Measurements from ENCODE around the gene UBN2. TPM values are rescaled to one million over a fixed set of nuclear protein-coding genes. Genes with fewer than 3 reads are reported as not detected.
"Not testable (repeated sequence)": the region's sequence is repeated elsewhere in the genome, so short reads cannot be mapped to it uniquely, and the experiment has no call there.

Gene UBN2
- total RNA-seq, 1 experiment from 2014 or later: 0.86 TPM

- DNase-seq: no peak
- no peaks in the 10 kb centered on the region for H3K9me3 ChIP-seq
- H3K27me3 ChIP-seq: no peaks in the 10 kb centered on the region
- no peaks in the 10 kb centered on the region for H3K36me3 ChIP-seq
- no peak overlapping the region for H3K4me3 ChIP-seq
These were observed 98.1 kb downstream of the UBN2 start for GRCh38 chr7:139329119-139329518.

DNA sequence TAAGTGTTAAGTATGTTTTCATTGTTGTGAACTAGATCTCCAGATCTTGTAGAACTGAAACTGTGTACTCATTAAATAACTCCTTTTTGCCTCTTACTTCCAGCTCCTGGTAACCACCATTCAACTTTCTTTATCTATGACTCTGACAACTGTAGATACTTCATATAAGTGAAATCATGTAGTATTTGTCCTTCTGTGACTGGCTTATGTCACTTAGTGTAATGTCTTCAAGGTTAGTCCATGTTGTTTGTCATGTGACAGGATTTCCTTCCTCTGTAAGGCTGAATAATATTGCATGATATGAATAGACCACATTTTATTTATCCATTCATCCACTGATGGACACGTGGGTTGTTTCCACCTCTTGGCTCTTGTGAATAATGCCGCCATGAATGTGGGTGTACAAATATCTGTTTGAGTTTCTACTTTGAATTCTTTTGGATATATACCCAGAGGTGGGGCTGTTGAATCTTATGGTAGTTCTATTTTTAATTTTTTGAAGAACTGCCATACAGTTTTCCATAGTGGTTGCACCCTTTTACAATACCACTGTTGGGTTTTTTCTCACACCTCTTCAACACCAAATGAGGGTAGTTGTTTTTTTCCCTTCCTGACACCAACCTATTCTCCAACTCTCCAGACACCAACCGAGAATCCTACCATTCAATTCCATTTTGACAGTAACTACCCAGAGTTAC is 99.4 kb downstream of the UBN2 start:
- no peaks in the 10 kb centered on the region for H3K36me3 ChIP-seq
- H3K4me3 ChIP-seq: no peak overlapping the region
- no peaks in the 10 kb centered on the region for H3K9me3 ChIP-seq
- no peak for DNase-seq
- H3K27me3 ChIP-seq: no peaks in the 10 kb centered on the region

DNA sequence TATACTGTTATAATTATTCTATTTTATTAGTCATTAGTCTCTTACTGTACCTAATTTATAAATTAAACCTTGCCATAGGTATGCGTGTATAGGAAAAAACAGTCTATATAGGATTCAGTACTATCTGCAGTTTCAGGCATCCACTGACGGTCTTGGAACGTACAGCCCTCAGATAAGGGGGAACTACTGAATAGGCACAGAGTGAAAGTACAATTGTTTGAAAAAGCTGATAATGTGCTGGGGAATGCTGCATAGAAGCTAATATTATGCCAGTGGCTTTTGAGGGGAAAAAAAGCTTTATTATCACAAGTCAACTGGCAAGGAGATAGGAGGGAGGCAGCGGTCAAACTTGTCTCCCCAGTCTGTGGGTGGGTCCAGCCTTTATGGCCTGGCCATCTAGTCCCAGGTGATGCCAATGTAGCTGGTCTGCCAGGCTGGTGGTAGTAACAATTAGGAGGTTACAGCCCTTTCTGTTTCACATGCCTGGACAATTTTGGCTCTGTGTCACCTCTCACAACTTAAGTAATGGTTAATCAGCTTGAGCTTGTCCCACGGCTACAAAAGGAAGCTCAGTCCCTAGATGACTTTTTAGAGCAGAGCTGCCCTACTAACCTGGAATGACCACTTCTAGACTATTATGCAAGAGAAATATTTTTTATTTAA is 101.8 kb downstream of the UBN2 start:
- Histone ChIP-seq H3K27me3 (no peaks in the 10 kb centered on the region), H3K36me3 (no peaks in the 10 kb centered on the region), H3K4me3 (no peak overlapping the region), H3K9me3 (no peaks in the 10 kb centered on the region)
- no peak for DNase-seq

DNA sequence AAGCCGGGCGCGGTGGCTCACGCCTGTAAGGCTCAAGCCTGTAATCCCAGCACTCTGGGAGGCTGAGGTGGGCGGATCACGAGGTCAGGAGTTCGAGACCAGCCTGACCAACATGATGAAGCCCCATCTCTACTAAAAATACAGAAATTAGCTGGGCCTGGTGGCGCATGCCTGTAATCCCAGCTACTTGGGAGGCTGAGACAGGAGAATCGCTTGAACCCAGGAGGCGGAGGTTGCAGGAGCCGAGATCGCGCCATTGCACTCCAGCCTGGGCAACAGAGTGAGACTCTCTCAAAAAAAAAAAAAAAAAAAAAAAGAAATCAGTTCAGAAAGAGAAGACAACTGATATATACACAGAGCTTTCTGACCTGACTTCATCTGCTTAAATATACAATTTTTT is 102.4 kb downstream of the UBN2 start:
- H3K27me3 ChIP-seq, H3K4me3 ChIP-seq, H3K9me3 ChIP-seq, H3K36me3 ChIP-seq, DNase-seq: not testable (repeated sequence)

- DNase-seq: no peak
- no peak overlapping the region for H3K4me3 ChIP-seq
- no peaks in the 10 kb centered on the region for H3K9me3 ChIP-seq
- no peaks in the 10 kb centered on the region for H3K36me3 ChIP-seq
- H3K27me3 ChIP-seq: no peaks in the 10 kb centered on the region
These were observed 103.5 kb downstream of the UBN2 start for GRCh38 chr7:139334399-139335150.

GRCh38 chr7:139339025-139339424 is 108.0 kb downstream of the UBN2 start:
- Histone ChIP-seq H3K27me3 (no peaks in the 10 kb centered on the region), H3K4me3 (no peak overlapping the region), H3K9me3 (no peaks in the 10 kb centered on the region), H3K36me3 (no peaks in the 10 kb centered on the region)
- no peak for DNase-seq

GRCh38 chr7:139339698-139340036 is 108.6 kb downstream of the UBN2 start:
- Histone ChIP-seq H3K36me3 (no peaks in the 10 kb centered on the region), H3K4me3 (peak overlapping the region; percentile 78), H3K27me3 (no peaks in the 10 kb centered on the region), H3K9me3 (no peaks in the 10 kb centered on the region)
- DNase-seq: no peak

- Histone ChIP-seq H3K9me3 (no peaks in the 10 kb centered on the region), H3K4me3 (peak overlapping the region; percentile 78), H3K27me3 (no peaks in the 10 kb centered on the region), H3K36me3 (no peaks in the 10 kb centered on the region)
- DNase-seq: peak; percentile 95
These were observed 109.2 kb downstream of the UBN2 start for GRCh38 chr7:139340037-139340807.

- peak overlapping the region; percentile 78 for H3K4me3 ChIP-seq
- DNase-seq: no peak
- no peaks in the 10 kb centered on the region for H3K9me3 ChIP-seq
- no peaks in the 10 kb centered on the region for H3K36me3 ChIP-seq
- no peaks in the 10 kb centered on the region for H3K27me3 ChIP-seq
These were observed 109.7 kb downstream of the UBN2 start for GRCh38 chr7:139340808-139341057.

DNA sequence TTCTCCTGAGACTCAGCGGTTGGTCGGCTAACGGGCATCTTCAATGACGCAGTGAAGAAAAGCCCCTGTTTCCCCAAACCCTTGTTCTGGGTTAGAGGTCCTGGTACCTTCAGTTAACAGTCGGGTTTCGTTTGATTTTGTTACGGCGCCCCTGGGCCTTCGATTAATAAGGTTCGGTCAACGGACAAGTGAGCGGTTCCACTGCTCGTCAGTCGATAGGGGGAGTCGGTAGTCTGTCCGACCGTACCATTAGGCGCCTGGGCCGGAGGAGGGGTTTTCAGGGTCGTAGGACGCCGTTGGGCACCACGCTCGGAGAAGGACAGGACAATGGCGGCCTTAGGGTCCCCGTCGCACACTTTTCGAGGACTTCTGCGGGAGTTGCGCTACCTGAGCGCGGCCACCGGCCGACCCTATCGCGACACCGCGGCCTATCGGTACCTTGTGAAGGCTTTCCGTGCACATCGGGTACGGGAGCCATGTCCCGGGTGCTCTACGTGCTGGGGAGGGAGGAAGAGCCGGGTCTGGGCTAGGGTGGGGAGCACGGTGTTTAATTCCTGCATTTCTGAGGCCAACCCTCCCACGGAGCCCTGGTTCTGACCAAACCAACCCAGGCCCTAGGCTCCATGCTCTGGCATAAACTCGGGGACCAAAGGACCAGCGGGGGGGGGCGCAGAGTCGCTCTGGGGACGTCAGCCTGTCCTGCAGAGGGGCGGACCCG is 110.2 kb downstream of the UBN2 start, which contains the start of gene FMC1:
FMC1 (plus strand) TSS at position 280 of the 718 bp plus-strand sequence; CDS start at position 328, 48 bp downstream.
- Histone ChIP-seq H3K27me3 (no peaks in the 10 kb centered on the region), H3K36me3 (no peaks in the 10 kb centered on the region), H3K4me3 (peak within 1 kb of the TSS; percentile 78), H3K9me3 (no peaks in the 10 kb centered on the region)
- DNase-seq: peak; percentile 90

DNA sequence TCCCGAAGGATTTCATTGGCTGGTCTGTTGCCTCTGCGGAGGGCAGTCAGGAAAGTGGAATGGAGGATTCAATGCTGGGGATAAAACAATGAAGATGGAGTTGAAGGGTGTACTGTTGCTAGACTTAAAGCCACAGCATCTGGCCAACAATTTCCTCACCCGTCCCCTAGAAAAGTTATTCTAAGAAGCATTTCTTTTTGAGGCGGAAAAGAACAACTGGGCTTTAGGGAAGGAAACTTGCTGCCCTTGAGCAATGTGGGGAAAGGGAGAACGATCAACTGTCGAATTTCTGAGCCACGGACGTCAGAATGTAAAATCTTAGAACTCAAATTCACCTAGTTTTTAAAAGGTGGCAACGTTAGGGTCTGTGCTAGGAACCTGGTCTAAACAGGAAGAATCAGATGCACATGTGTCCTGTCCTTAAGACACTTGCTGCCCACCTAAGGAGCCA is 110.8 kb downstream of the UBN2 start:
- no peaks in the 10 kb centered on the region; the same call in 1 of the 2 replicates for H3K36me3 ChIP-seq
- DNase-seq: no peak
- H3K27me3 ChIP-seq: no peaks in the 10 kb centered on the region
- H3K4me3 ChIP-seq: peak overlapping the region; percentile 78
- no peaks in the 10 kb centered on the region for H3K9me3 ChIP-seq

DNA sequence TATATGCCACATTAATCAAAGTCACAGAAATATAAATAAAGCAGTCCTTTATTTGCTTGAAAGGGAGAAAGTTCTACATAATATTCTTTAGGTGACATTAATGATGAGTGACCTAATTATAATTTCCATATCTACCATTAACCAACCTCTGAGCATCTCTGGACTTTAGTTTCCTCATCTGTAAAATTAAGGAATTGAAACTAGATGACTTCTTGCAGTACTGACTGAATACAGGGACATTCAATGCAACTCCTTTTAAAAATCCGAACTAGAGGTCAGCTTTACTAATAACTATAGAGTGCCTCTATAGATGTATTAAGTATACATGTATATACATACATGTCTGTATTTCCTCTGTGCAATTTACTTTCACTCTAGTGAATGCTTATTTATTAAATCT is 114.0 kb downstream of the UBN2 start:
- Histone ChIP-seq H3K27me3 (no peaks in the 10 kb centered on the region), H3K4me3 (no peak overlapping the region), H3K9me3 (no peaks in the 10 kb centered on the region), H3K36me3 (no peaks in the 10 kb centered on the region; the same call in 1 of the 2 replicates)
- no peak for DNase-seq

GRCh38 chr7:139351027-139351426 is 120.0 kb downstream of the UBN2 start:
- H3K9me3 ChIP-seq: no peaks in the 10 kb centered on the region
- no peak for DNase-seq
- no peaks in the 10 kb centered on the region for H3K27me3 ChIP-seq
- no peak overlapping the region for H3K4me3 ChIP-seq
- no peaks in the 10 kb centered on the region; the same call in 1 of the 2 replicates for H3K36me3 ChIP-seq

GRCh38 chr7:139354729-139355128 is 123.7 kb downstream of the UBN2 start:
- Histone ChIP-seq H3K27me3 (no peaks in the 10 kb centered on the region), H3K9me3 (no peaks in the 10 kb centered on the region), H3K36me3 (0 out of 2 replicates have a peak, but pooled peaks cover 2% of the 10 kb centered on the region), H3K4me3 (no peak overlapping the region)
- DNase-seq: no peak

DNA sequence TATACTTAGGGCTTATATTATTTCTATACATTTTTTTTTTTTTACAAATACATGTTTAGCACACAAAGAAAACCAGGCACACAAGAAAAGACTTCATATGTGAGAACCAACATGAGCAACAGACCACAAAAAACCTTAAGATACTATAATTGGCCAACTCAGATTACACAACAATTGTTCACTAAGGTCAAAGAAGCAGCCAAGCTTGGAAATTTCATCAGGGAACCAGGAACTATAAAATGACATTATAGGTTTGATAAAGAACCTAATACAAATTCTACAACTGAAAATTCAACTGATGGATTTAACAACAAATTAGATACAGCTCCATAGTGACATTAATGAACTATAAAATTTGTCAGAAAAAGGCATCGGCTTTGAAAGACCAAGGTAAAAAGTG is 124.3 kb downstream of the UBN2 start:
- 0 out of 2 replicates have a peak, but pooled peaks cover 2% of the 10 kb centered on the region for H3K36me3 ChIP-seq
- no peaks in the 10 kb centered on the region for H3K9me3 ChIP-seq
- no peak for DNase-seq
- H3K27me3 ChIP-seq: no peaks in the 10 kb centered on the region
- no peak overlapping the region for H3K4me3 ChIP-seq

Data from MG63 (cell line).